Measurements from ENCODE around the gene CASQ1.

The CASQ1 gene

GRCh38 chr1:160189649-160190625 lies at the start of gene CASQ1:
Gene CASQ1 (plus strand): TSS chr1:160190575. CDS start chr1:160190752, 177 bp downstream.
- DNase-seq: no peak

- DNase-seq: no peak
These were observed 46.7 kb upstream of the CASQ1 start for GRCh38 chr1:160143695-160144094.

GRCh38 chr1:160144921-160145320 lies 45.5 kb upstream of the CASQ1 start:
- DNase-seq: no peak

GRCh38 chr1:160146107-160146506 lies 44.3 kb upstream of the CASQ1 start:
- DNase-seq: no peak

- no peak for DNase-seq
These were observed 42.3 kb upstream of the CASQ1 start for GRCh38 chr1:160148121-160148520.

- DNase-seq: no peak
These were observed 41.1 kb upstream of the CASQ1 start for GRCh38 chr1:160149233-160149632.

GRCh38 chr1:160149716-160150115 lies 40.7 kb upstream of the CASQ1 start:
- DNase-seq: no peak

- no peak for DNase-seq
These were observed 39.1 kb upstream of the CASQ1 start, which contains the start of gene ATP1A4 for GRCh38 chr1:160151303-160151702. Gene ATP1A4 (plus strand): TSS chr1:160151603. CDS start chr1:160152041, 438 bp downstream.

- DNase-seq: no peak
These were observed 35.6 kb upstream of the CASQ1 start for GRCh38 chr1:160154790-160155189.

GRCh38 chr1:160156361-160156760 lies 34.0 kb upstream of the CASQ1 start:
- DNase-seq: no peak

- no peak for DNase-seq
These were observed 33.2 kb upstream of the CASQ1 start for GRCh38 chr1:160157174-160157573.

GRCh38 chr1:160158031-160158430 lies 32.3 kb upstream of the CASQ1 start:
- no peak for DNase-seq

GRCh38 chr1:160158534-160158933 lies 31.8 kb upstream of the CASQ1 start:
- no peak for DNase-seq

GRCh38 chr1:160159846-160160245 lies 30.5 kb upstream of the CASQ1 start:
- no peak for DNase-seq

GRCh38 chr1:160161965-160162705 lies 28.2 kb upstream of the CASQ1 start:
- DNase-seq: no peak

- no peak for DNase-seq
These were observed 27.4 kb upstream of the CASQ1 start for GRCh38 chr1:160162931-160163330.

- no peak for DNase-seq
These were observed 26.8 kb upstream of the CASQ1 start for GRCh38 chr1:160163615-160164014.

- DNase-seq: no peak
These were observed 26.3 kb upstream of the CASQ1 start for GRCh38 chr1:160164121-160164520.

- DNase-seq: no peak
These were observed 24.1 kb upstream of the CASQ1 start for GRCh38 chr1:160166166-160166868.

- DNase-seq: no peak
These were observed 23.3 kb upstream of the CASQ1 start for GRCh38 chr1:160167056-160167455.

GRCh38 chr1:160167580-160167979 lies 22.8 kb upstream of the CASQ1 start:
- no peak for DNase-seq

GRCh38 chr1:160168016-160168415 lies 22.4 kb upstream of the CASQ1 start:
- no peak for DNase-seq

Measured in SHP77 (cell line).